GM19025 (cell line): ENCODE data around the gene CH25H.
"Not testable (repeated sequence)": the region's sequence is repeated elsewhere in the genome, so short reads cannot be mapped to it uniquely, and the experiment has no call there.

Source experiments
- ATAC-seq: cut with Tn5 transposase; IDR thresholded peaks from one replicate; pipeline ENCODE4 v1.9.1; 2021; ENCODE audit warnings: mild to moderate bottlenecking, low read depth, moderate library complexity; ENCODE audit not compliant: unreplicated experiment

CH25H gene

GRCh38 chr10:89207181-89207800, at the start of gene CH25H:
TSS of gene CH25H (minus strand) at chr10:89207317. CDS start at chr10:89207292, 25 bp downstream.
- ATAC-seq = peak; percentile 50

DNA sequence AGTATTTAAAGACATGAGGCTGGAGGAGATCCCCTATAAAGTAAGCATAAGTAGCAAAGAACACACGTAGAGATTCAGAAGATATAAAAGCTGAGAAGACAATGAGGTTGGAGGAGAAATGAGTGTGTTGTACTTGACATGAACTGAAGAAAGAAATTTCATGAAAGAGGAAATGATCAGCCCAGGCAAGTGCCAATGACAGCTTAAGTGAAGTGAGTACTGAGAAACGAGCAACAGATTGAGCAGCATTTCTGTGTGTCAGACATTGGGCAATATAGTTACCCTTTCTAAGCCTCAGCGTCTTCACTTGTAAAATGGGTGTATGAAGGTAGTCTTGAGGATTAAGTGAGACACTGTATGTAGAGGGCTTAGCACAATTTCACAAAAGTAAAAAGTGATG, 49.2 kb upstream of the CH25H start:
- no peak for ATAC-seq

DNA sequence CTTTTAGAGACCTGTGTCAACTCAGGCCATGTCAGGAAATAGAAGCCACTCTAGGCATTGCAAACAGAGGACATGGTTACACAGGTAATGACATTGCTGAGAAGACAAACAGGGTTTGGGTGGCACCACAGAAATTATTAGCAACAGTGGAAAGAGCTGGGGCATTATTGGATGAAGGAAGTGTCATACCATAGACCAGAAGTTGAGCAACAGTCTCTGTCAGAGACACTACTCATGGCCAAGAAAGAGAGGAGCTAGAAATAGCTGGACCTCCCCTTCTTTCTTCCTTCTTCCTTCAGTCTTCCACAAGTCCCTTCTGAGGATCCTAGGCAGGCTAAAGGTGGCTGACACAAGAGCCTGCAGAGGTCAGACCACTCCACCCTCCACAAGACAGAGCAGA, 48.7 kb upstream of the CH25H start:
- ATAC-seq = no peak

DNA sequence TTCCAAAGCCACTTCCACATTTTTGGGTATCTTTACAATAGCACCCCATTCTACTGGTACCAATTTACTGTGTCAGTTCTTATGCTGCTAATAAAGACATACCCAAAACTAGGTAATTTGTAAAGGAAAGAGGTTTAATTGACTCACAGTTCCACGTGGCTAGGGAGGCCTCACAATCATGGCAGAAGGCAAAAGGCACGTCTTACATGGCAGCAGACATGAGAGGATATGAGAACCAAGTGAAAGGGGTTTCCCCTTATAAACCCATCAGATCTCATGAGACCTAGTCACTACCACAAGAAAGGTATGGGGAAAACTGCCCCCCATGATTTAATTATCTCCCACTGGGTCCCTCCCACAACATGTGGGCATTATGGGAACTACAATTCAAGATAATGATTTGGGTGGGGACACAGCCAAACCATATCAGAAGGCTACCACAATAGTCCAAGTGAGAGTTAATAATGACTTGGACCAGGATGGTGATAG, 48.0 kb upstream of the CH25H start:
- not testable (repeated sequence) for ATAC-seq

GRCh38 chr10:89252225-89252585, 45.1 kb upstream of the CH25H start:
- ATAC-seq = no peak

GRCh38 chr10:89251409-89252224, 44.5 kb upstream of the CH25H start, which contains the start of gene LIPA:
TSS of gene LIPA (minus strand) at chr10:89251775. CDS start at chr10:89247648, 4,127 bp downstream.
- peak; percentile 96 for ATAC-seq

DNA sequence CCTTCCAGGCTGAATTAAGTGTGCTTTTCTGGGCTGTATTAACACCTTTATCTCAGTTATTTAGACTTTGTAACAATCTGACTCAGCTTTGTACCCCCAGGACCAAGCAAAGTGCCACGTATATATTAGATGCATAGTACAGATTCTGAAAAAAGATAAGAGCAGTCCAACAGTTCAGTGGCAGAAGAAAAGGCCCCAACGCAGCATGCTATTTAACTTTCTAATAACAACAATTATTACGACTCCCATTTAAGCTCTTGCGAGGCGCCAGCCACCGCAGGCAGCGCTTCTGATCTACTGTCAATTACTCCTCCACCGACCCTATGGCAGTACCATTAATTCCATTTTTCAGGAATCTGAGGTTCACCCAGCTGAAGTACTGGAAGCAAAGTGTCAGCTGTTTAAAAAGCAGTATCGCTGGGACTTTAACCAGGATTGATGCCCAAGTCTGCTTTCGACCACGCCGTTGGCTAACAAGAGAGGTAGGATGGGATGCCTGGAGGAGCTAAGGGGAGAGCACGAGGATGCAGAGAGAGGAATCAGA, 43.8 kb upstream of the CH25H start:
- no peak for ATAC-seq

- no peak for ATAC-seq
Measured at GRCh38 chr10:89248990-89249389, 41.9 kb upstream of the CH25H start.

GRCh38 chr10:89247623-89248022, 40.5 kb upstream of the CH25H start:
- not testable (repeated sequence) for ATAC-seq

DNA sequence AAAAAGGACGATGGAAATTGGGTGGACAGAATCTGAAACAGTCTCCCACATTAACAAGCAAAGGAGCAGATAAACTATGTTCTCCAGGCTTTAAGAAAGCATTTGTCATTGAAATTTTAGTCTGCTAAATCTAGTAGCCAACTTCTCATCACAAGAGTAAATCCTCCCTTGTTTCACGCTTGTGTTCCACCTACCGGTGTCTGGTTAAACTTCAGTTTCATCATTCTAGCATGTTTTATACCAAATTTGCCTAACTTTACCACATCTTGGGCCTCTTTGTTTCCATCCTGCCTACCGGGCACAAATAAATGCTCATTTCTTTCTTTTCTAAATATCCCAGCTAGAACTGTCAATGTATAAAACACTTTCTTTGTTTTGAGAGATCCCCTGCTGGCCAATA, 38.7 kb upstream of the CH25H start:
- ATAC-seq = no peak

DNA sequence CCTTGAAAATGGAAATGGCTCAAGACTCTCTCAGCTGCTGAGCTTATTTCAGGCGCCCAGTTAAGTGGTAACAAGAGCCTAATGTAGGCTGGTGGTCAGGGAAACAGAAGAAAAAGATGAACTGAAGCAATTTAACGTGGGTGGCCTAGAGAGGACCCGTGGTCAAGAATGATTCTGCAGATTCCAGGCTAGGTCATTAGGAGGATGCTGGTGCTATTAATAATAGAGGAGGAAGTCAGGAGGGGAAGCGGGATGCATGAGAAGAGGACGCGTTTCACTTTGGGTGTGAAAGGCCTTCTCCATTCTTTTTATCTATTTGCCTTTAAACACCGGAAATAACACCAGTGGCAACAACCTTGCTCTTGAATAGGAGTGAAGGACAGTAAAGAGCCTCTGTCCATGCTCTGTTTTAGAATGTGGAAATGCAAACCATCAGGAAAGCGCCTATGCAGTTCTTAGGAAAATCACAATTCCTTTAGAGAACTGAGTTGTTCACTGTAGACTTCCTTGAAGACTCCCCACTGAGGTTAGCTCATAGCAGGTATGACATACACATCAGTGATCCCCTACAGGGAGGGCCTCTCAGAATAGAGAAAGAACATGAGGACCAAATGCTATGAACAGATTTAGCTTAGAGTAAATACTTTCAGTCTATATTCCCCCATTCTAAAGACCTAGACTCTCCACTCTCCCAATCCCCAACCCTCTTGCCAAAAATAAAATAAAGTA, 35.9 kb upstream of the CH25H start:
- ATAC-seq = no peak

DNA sequence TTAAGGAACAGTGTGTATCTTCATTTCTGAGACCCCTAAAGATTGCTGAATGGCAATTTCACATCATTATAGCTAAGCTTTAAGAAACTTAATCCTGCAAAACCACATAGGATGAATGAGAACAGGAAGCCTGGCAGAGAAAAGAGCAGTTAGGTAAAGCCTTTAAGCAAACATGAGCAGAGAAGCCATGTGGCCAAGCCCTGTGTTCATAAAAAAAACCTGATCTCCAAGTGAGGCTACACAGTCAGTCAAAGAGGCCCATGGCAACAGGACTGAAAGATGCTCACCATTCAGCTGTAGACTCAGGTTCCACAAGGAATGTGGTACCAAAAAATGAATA, 35.2 kb upstream of the CH25H start:
- no peak for ATAC-seq

GRCh38 chr10:89241486-89242344, 34.6 kb upstream of the CH25H start:
- no peak for ATAC-seq

GRCh38 chr10:89241026-89241425, 33.9 kb upstream of the CH25H start:
- ATAC-seq = no peak

- no peak for ATAC-seq
Measured at GRCh38 chr10:89240519-89240918, 33.4 kb upstream of the CH25H start.

- ATAC-seq = no peak
Measured at GRCh38 chr10:89238956-89239644, 32.0 kb upstream of the CH25H start.

GRCh38 chr10:89237849-89238248, 30.7 kb upstream of the CH25H start:
- no peak for ATAC-seq

- no peak for ATAC-seq
Measured at GRCh38 chr10:89236226-89236797, 29.2 kb upstream of the CH25H start.
